SK-N-SH treated with all-trans-retinoic acid at 6 μM for 48 hours (cell line): ENCODE data around the gene OR10K2.

Experiments used
- ATAC-seq: fragments of 200-7000 bp; cut with Tn5 transposase; 3 replicates; pipeline ENCODE4 v1.9.1; 2020; ENCODE audit warnings: mild to moderate bottlenecking, moderate library complexity
- ARNTL ChIP-seq: fragments of 450-650 bp; formaldehyde crosslinking; IDR thresholded peaks from 2 replicates; pipeline ENCODE4 v1.5.0; 2020; ENCODE audit warnings: low read depth, mild to moderate bottlenecking, moderate library complexity, borderline replicate concordance
- BACH2 ChIP-seq: fragments of 250-450 bp; sonication (Bioruptor Pico); IDR thresholded peaks from 2 replicates; pipeline ENCODE4 v1.9.0; 2021; ENCODE audit warnings: mild to moderate bottlenecking, borderline replicate concordance
- CREB5 ChIP-seq: fragments of 250-450 bp; sonication (Bioruptor Pico); IDR thresholded peaks from 2 replicates; pipeline ENCODE4 v1.5.1; 2020; ENCODE audit warnings: low read depth, mild to moderate bottlenecking, moderate library complexity
- CSDC2 ChIP-seq: fragments of 250-450 bp; sonication (Bioruptor Pico); IDR thresholded peaks from 2 replicates; pipeline ENCODE4 v1.5.0; 2020; ENCODE audit warnings: mild to moderate bottlenecking, moderate library complexity
- CSRNP3 ChIP-seq: fragments of 250-450 bp; sonication (Bioruptor Pico); IDR thresholded peaks from 2 replicates; pipeline ENCODE4 v1.5.1; 2021; ENCODE audit warnings: mild to moderate bottlenecking, moderate library complexity
- GLIS3 ChIP-seq: fragments of 250-450 bp; sonication (Bioruptor Pico); IDR thresholded peaks from 2 replicates; pipeline ENCODE4 v1.5.0; 2020; ENCODE audit warnings: mild to moderate bottlenecking, moderate library complexity
- ISL1 ChIP-seq: fragments of 250-450 bp; sonication (Bioruptor Pico); IDR thresholded peaks from 2 replicates; pipeline ENCODE4 v2.1.2; 2022; ENCODE audit warnings: mild to moderate bottlenecking, moderate library complexity
- PATZ1 ChIP-seq: fragments of 250-450 bp; sonication (Bioruptor Pico); IDR thresholded peaks from 2 replicates; pipeline ENCODE4 v1.8.0; 2020; ENCODE audit warnings: mild to moderate bottlenecking, moderate library complexity, borderline replicate concordance
- POU6F1 ChIP-seq: fragments of 250-450 bp; sonication (Bioruptor Pico); IDR thresholded peaks from 2 replicates; pipeline ENCODE4 v1.8.0; 2021; ENCODE audit warnings: low read depth, mild to moderate bottlenecking, moderate library complexity, borderline replicate concordance
- RARB ChIP-seq: fragments of 250-450 bp; sonication (Bioruptor Pico); IDR thresholded peaks from 2 replicates; pipeline ENCODE4 v1.8.0; 2021; ENCODE audit warnings: mild to moderate bottlenecking, moderate library complexity
- TCF4 ChIP-seq: fragments of 250-450 bp; sonication (Bioruptor Pico); IDR thresholded peaks from 2 replicates; pipeline ENCODE4 v1.8.0; 2021; ENCODE audit warnings: mild to moderate bottlenecking, moderate library complexity, borderline replicate concordance
- TOX ChIP-seq: fragments of 250-450 bp; sonication (Bioruptor Pico); IDR thresholded peaks from 2 replicates; pipeline ENCODE4 v1.8.0; 2021; ENCODE audit warnings: mild to moderate bottlenecking, moderate library complexity, borderline replicate concordance
- TSHZ2 ChIP-seq: fragments of 250-450 bp; sonication (Bioruptor Pico); IDR thresholded peaks from 2 replicates; pipeline ENCODE4 v1.5.0; 2020; ENCODE audit warnings: mild to moderate bottlenecking, moderate library complexity
- ZC3H10 ChIP-seq: fragments of 250-450 bp; sonication (Bioruptor Pico); IDR thresholded peaks from 2 replicates; pipeline ENCODE4 v1.5.1; 2021; ENCODE audit warnings: mild to moderate bottlenecking, moderate library complexity
- ZFP3 ChIP-seq: fragments of 250-450 bp; sonication (Bioruptor Pico); IDR thresholded peaks from 2 replicates; pipeline ENCODE4 v1.5.0; 2020; ENCODE audit warnings: mild to moderate bottlenecking, moderate library complexity
- ZFP30 ChIP-seq: fragments of 450-650 bp; formaldehyde crosslinking; IDR thresholded peaks from 2 replicates; pipeline ENCODE4 v1.5.0; 2022; ENCODE audit warnings: mild to moderate bottlenecking, moderate library complexity
- ZNF565 ChIP-seq: fragments of 450-650 bp; formaldehyde crosslinking; conservative IDR thresholded peaks from 2 replicates; pipeline ENCODE4 v1.5.0; 2020; ENCODE audit warnings: low read depth, mild to moderate bottlenecking, moderate library complexity
- ZNF70 ChIP-seq: fragments of 450-650 bp; formaldehyde crosslinking; IDR thresholded peaks from 2 replicates; pipeline ENCODE4 v1.5.0; 2020; ENCODE audit warnings: mild to moderate bottlenecking, moderate library complexity
- ZNF8 ChIP-seq: fragments of 450-650 bp; formaldehyde crosslinking; IDR thresholded peaks from 2 replicates; pipeline ENCODE4 v1.5.0; 2020; ENCODE audit warnings: mild to moderate bottlenecking, moderate library complexity

Gene OR10K2

GRCh38 chr1:158391099-158391498, 34.9 kb downstream of the OR10K2 start:
- ATAC-seq = no peak
- TF ChIP-seq GLIS3 (CRISPR knock-in tag) (no peak), POU6F1 (CRISPR knock-in tag) (no peak), ZFP30 (CRISPR knock-in tag) (no peak), RARB (no peak), ZFP3 (no peak), TOX (CRISPR knock-in tag) (no peak), TSHZ2 (CRISPR knock-in tag) (no peak), ISL1 (CRISPR knock-in tag) (no peak), TCF4 (CRISPR knock-in tag) (no peak), PATZ1 (CRISPR knock-in tag) (no peak), ZNF70 (CRISPR knock-in tag) (no peak), ZNF8 (CRISPR knock-in tag) (no peak), BACH2 (CRISPR knock-in tag) (no peak)
- TF ChIP-seq, all 23 proteins: peak for 0

GRCh38 chr1:158390331-158390730, 35.7 kb downstream of the OR10K2 start:
- TF ChIP-seq ZC3H10 (CRISPR knock-in tag) = no peak
- no peak for TF ChIP-seq TSHZ2 (CRISPR knock-in tag)
- no peak for TF ChIP-seq POU6F1 (CRISPR knock-in tag)
- TF ChIP-seq ZFP30 (CRISPR knock-in tag) = no peak
- no peak for TF ChIP-seq CSRNP3 (CRISPR knock-in tag)
- TF ChIP-seq PATZ1 (CRISPR knock-in tag) = no peak
- no peak for TF ChIP-seq ARNTL (CRISPR knock-in tag)
- TF ChIP-seq CREB5 (CRISPR knock-in tag) = no peak
- TF ChIP-seq TCF4 (CRISPR knock-in tag) = no peak
- TF ChIP-seq TOX (CRISPR knock-in tag) = no peak
- no peak for TF ChIP-seq CSDC2 (CRISPR knock-in tag)
- TF ChIP-seq ZNF565 (CRISPR knock-in tag) = no peak
- TF ChIP-seq RARB = no peak
- TF ChIP-seq, all 23 proteins: peak for 0
- ATAC-seq = no peak
